Spleen (tissue), 11 donors: ENCODE data around the gene FADS2. TPM values are rescaled to one million over a fixed set of nuclear protein-coding genes. Genes with fewer than 3 reads are reported as not detected.

ENCODE experiments used
- DNase-seq: peaks from one replicate; pipeline ENCODE4 v3.0.0-alpha.2; 2020
- H3K27ac ChIP-seq, 8 donors: fragments of 200-600 bp; sonication (generic) in 7 of 8; 1 replicate in 4 of 8; 2 replicates in 4 of 8; pipeline versions ENCODE4 v1.5.0 to v1.8.0; 2016 to 2021; ENCODE audit warnings: inconsistent platforms in 4 of 8, mild to moderate bottlenecking in 4 of 8, moderate library complexity in 1 of 8
- H3K27me3 ChIP-seq, 7 donors: fragments of 200-600 bp; sonication (generic) in 6 of 7; replicated peaks in 1 of 7; 1 replicate in 4 of 7; 2 replicates in 3 of 7; pipeline versions ENCODE4 v1.5.0 to v1.8.0; 2016 to 2021; ENCODE audit warnings: inconsistent platforms in 3 of 7, mild to moderate bottlenecking in 1 of 7
- H3K36me3 ChIP-seq, 6 donors: fragments of 200-600 bp; sonication (generic) in 5 of 6; 1 replicate in 4 of 6; 2 replicates in 2 of 6; pipeline versions ENCODE4 v1.5.0 to v1.8.0; 2016 to 2021; ENCODE audit warnings: inconsistent platforms in 2 of 6
- H3K4me1 ChIP-seq, 6 donors: fragments of 200-600 bp; sonication (generic) in 5 of 6; 1 replicate in 3 of 6; 2 replicates in 3 of 6; pipeline versions ENCODE4 v1.5.0 to v1.8.0; 2016 to 2021; ENCODE audit warnings: inconsistent platforms in 3 of 6
- H3K4me3 ChIP-seq, 8 donors: fragments of 200-600 bp; sonication (generic) in 7 of 8; 1 replicate in 4 of 8; 2 replicates in 4 of 8; pipeline versions ENCODE4 v1.5.0 to v1.8.0; 2016 to 2021; ENCODE audit warnings: inconsistent platforms in 4 of 8, mild to moderate bottlenecking in 4 of 8, moderate library complexity in 2 of 8
- H3K9me3 ChIP-seq, 8 donors: fragments of 200-600 bp; sonication (generic) in 7 of 8; 1 replicate in 4 of 8; 2 replicates in 4 of 8; pipeline versions ENCODE4 v1.5.0 to v1.8.0; 2016 to 2021; ENCODE audit warnings: inconsistent platforms in 4 of 8
- POLR2A ChIP-seq, 3 donors: fragments of 450-650 bp; IDR thresholded peaks; one replicate each; pipeline ENCODE4 v1.5.1; 2017; ENCODE audit warnings: antibody characterized with exemption in 3 of 3, mild to moderate bottlenecking in 1 of 3
- POLR2AphosphoS5 ChIP-seq, 3 donors: sonication (generic); formaldehyde crosslinking; IDR thresholded peaks; one replicate each; pipeline ENCODE4 v1.5.1; 2017; ENCODE audit warnings: antibody characterized with exemption in 3 of 3
- whole genome bisulfite sequencing, 5 donors: extraction: QIAGEN DNeasy Blood & Tissue Kit in 3 of 5; methylation state at CpG; one replicate each; pipeline versions ENCODE4 v1.1.5 to v1.1.7; 2013 to 2018; 5-methylcytosine and 5-hydroxymethylcytosine counted together
- intact Hi-C: fragments of 100-400 bp; cut with DNase I; formaldehyde crosslinking; loops from one replicate; pipeline ENCODE4 v1.15.0; 2023; ENCODE audit warnings: low total_unique reads
- polyA plus RNA-seq, 3 donors: library from polyadenylated mRNA; stranded (reverse); fragments of 200-250 nt; gene quantifications; one replicate each; pipeline ENCODE4 v1.2.1, GENCODE V29; 2013
- total RNA-seq, 7 donors: library from RNA; depleted of rRNA in 3 of 7; stranded (reverse); fragments of >200 nt in 3 of 7; fragmentation: NEBNext Ultra II Directional in 4 of 7; extraction: Animal tissue kit (Norgen Biotek cat#: 25700) in 4 of 7; gene quantifications; one replicate each; pipeline versions ENCODE4 v1.1.0 to v1.2.1, GENCODE V29; 2016 to 2021
- TF ChIP-seq, protein P1 (sequence below), 11 experiments: fragments of 200-600 bp in 7 of 11; fragments of 450-650 bp in 4 of 11; sonication (generic) in 4 of 11; IDR thresholded peaks in 8 of 11; conservative IDR thresholded peaks in 3 of 11; 1 replicate in 7 of 11; 2 replicates in 4 of 11; pipeline versions ENCODE4 v1.4.0 to v1.8.0; 2016 to 2021; ENCODE audit warnings: antibody characterized with exemption in 11 of 11, inconsistent platforms in 4 of 11, mild to moderate bottlenecking in 1 of 11
- donor health status: healthy with polysubstance abuse.
- donor health status: DM: no; HTN: no; CAD: no; lungs with moderate emphysema.
- donor health status: DM: no; HTN: no; CAD: no.
- donor health status: Bipolar disorder and iron deficiency.
- donor health status: healthy.
- donor health status: DM: no; HTN: no; CAD: no.
- donor health status: DM: yes; HTN: yes; CAD: no.

FADS2 gene
- total and polyA plus RNA-seq, 10 donors = 2.8 to 20.6 (median 12.9) TPM

DNA sequence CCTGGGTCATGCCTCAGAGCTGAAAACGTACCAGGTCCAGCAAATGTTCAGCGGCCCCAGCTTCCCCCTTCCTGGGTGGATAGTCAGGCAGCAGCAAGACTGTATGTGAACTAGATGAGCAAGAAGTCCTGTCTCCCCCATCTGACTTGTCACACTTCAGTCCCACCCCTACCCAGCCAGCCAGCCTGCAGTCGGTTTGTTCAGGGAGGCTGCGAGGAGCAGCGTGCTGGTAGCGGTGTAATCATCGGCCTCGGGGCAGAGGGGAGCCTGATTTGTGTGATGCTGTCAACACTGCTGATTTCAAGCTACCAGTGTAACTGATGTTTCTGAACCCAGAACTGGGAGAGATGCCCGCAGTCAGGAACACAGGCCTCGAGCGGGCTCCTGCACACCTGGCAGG is 45.3 kb upstream of the FADS2 start:
- Histone ChIP-seq H3K27me3 (peaks cover 0 to under 1% (median 0%) of the 10 kb centered on the region in 7 donors), H3K36me3 (peaks cover 0 to 50% (median 37%) of the 10 kb centered on the region in 6 donors), H3K4me3 (no peak overlapping the region), H3K9me3 (no peaks in the 10 kb centered on the region), H3K27ac (no peak overlapping the region), H3K4me1 (peaks cover 0 to 19% (median 3%) of the 10 kb centered on the region in 6 donors)
- 88 to 97% (median 91%) methylated on average over 7 to 11 of the region's 11 CpGs for WGBS, 5 donors
- TF ChIP-seq POLR2A (IDR thresholded peaks at IDR 0.05) = no peak
- no peak for TF ChIP-seq POLR2AphosphoS5 (IDR thresholded peaks at IDR 0.05)
- TF ChIP-seq, protein P1, sequence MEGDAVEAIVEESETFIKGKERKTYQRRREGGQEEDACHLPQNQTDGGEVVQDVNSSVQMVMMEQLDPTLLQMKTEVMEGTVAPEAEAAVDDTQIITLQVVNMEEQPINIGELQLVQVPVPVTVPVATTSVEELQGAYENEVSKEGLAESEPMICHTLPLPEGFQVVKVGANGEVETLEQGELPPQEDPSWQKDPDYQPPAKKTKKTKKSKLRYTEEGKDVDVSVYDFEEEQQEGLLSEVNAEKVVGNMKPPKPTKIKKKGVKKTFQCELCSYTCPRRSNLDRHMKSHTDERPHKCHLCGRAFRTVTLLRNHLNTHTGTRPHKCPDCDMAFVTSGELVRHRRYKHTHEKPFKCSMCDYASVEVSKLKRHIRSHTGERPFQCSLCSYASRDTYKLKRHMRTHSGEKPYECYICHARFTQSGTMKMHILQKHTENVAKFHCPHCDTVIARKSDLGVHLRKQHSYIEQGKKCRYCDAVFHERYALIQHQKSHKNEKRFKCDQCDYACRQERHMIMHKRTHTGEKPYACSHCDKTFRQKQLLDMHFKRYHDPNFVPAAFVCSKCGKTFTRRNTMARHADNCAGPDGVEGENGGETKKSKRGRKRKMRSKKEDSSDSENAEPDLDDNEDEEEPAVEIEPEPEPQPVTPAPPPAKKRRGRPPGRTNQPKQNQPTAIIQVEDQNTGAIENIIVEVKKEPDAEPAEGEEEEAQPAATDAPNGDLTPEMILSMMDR (IDR thresholded peaks at IDR 0.05 in 8 of 11, conservative IDR thresholded peaks at IDR 0.05 in 3 of 11) = no peak
- intact Hi-C loops = no loop called here
- DNase-seq = peak; percentile 65

DNA sequence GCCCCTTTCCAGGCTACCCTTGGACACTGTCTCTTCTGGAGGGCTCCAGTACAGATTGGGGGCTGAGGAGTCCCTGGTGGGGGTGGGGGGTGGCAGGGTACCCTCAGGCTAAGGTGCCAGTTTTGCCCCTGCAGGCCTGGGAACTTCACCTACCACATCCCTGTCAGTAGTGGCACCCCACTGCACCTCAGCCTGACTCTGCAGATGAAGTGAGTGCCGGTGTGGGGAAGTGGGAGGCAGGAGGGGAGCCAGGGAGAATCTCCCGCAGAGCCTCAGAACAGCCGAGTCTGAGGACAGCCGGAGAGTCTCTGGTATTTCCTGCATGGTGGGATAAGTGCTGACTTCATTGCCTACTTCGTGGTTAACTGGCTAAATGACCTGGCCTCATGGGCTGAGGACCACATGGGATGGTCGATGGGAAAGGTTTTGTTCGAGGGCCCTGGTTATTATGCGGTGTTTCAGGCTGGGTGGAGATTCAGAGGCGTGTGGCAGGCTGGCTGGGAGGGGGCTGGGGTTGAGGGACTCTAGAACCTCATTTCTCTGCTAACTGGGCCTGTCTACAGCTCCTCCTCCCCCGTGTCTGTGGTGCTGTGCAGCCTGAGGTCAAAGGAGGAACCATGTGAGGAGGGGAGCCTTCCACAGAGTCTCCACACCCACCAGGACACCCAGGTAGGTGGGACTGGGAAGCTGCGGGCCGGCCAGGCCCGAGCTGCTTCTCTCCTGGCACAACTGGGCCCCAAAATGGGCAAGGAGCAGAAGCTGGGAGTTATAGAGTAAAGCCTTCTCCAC is 44.2 kb upstream of the FADS2 start:
- no peaks in the 10 kb centered on the region for H3K9me3 ChIP-seq
- no peaks in the 10 kb centered on the region for H3K27me3 ChIP-seq
- no peak overlapping the region for H3K4me3 ChIP-seq
- 70 to 79% (median 74%) methylated on average over 12 to 13 of the region's 13 CpGs for WGBS, 5 donors
- no peak for DNase-seq
- no peak overlapping the region for H3K27ac ChIP-seq
- peaks cover 0 to 24% (median 0%) of the 10 kb centered on the region in 6 donors for H3K4me1 ChIP-seq
- H3K36me3 ChIP-seq = peaks cover 0 to 60% (median 48%) of the 10 kb centered on the region in 6 donors
- intact Hi-C loops = no loop called here
- no peak for TF ChIP-seq POLR2A (IDR thresholded peaks at IDR 0.05)
- TF ChIP-seq, protein P1 (IDR thresholded peaks at IDR 0.05 in 8 of 11, conservative IDR thresholded peaks at IDR 0.05 in 3 of 11) = no peak
- TF ChIP-seq POLR2AphosphoS5 (IDR thresholded peaks at IDR 0.05) = no peak

DNA sequence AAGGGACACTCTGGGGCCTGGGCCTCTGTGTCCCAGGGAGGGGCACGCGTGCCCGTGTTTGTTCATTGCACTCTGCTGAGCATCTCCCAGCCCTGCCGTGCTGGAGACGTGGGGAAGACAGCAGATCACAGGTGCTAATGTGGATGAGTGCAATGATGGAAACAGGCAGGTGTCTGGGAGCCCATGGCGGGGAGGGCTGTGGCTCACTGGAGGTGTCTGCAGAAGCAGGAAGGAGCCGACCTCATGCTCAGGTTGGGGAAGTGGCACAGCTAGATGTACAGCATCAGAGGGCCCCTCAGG is 43.6 kb upstream of the FADS2 start:
- intact Hi-C loops = no loop called here
- Histone ChIP-seq H3K27me3 (no peaks in the 10 kb centered on the region), H3K9me3 (no peaks in the 10 kb centered on the region), H3K4me1 (peaks cover 0 to 29% (median 0%) of the 10 kb centered on the region in 6 donors), H3K4me3 (no peak overlapping the region), H3K36me3 (peaks cover 0 to 66% (median 54%) of the 10 kb centered on the region in 6 donors), H3K27ac (no peak overlapping the region)
- TF ChIP-seq POLR2AphosphoS5 (IDR thresholded peaks at IDR 0.05) (peak in 1 of 3 donors; percentile 22), POLR2A (IDR thresholded peaks at IDR 0.05) (no peak)
- no peak for DNase-seq
- WGBS, 5 donors = 78 to 92% (median 87%) methylated on average over 6 to 7 of the region's 7 CpGs

DNA sequence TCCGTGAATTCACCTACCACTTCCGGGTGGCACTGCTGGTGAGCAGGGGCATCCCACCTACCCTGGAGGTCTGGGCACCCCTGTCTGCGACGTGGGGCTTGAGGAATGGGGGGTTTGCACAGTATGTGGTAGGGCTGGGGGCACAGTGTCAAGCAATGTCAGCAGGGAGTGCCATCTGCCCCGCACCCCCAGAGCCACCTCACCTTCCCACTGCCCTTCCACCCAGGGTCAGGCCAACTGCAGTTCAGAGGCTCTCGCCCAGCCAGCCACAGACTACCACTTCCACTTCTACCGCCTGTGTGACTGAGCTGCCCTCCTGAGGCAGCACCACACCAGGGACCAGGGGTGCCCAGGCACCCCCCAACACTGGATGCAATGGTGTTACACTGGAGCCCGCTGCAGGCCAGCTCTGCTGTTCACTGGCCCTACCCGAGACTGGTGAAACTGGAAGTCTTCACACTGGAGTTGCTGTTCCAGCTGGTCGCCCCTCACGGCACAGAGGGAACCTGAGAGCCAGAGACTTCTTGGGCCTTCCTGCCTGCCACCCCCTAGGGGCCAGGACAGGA is 42.2 kb upstream of the FADS2 start:
- Histone ChIP-seq H3K27ac (no peak overlapping the region), H3K27me3 (no peaks in the 10 kb centered on the region), H3K9me3 (no peaks in the 10 kb centered on the region), H3K4me3 (no peak overlapping the region), H3K36me3 (peaks cover 0 to 78% (median 61%) of the 10 kb centered on the region in 6 donors), H3K4me1 (peaks cover 0 to 44% (median 2%) of the 10 kb centered on the region in 6 donors)
- intact Hi-C loops = no loop called here
- 81 to 89% (median 84%) methylated on average over 7 to 11 of the region's 11 CpGs for WGBS, 5 donors
- peak; percentile 68 for DNase-seq
- TF ChIP-seq POLR2A (IDR thresholded peaks at IDR 0.05) (no peak), POLR2AphosphoS5 (IDR thresholded peaks at IDR 0.05) (peak in 1 of 3 donors; percentile 39)
- TF ChIP-seq, protein P1 (IDR thresholded peaks at IDR 0.05 in 8 of 11, conservative IDR thresholded peaks at IDR 0.05 in 3 of 11) = no peak
